Measurements from ENCODE around the gene SMARCC2. TPM values are rescaled to one million over a fixed set of nuclear protein-coding genes. Genes with fewer than 3 reads are reported as not detected.
"Not testable (repeated sequence)": the region's sequence is repeated elsewhere in the genome, so short reads cannot be mapped to it uniquely, and the experiment has no call there.

SMARCC2 gene
- total RNA-seq, 2 donors from 2014 or later: 60.4 to 101 TPM

GRCh38 chr12:56158029-56158925 lies 31.0 kb downstream of the SMARCC2 start, which contains the start of gene MYL6:
MYL6 (plus strand) TSS chr12:56158359; CDS start chr12:56158402, 43 bp downstream.
- DNase-seq (ENCODE audit: low spot score): peak; percentile 99
- Histone ChIP-seq H3K27ac (peak within 1 kb of the TSS; percentile 97 to 98), H3K4me3 (peak within 1 kb of the TSS; percentile 58 to 71), H3K9me3 (no peaks in the 10 kb centered on the region), H3K27me3 (replicated peaks; ENCODE audit: insufficient read depth) (no peaks in the 10 kb centered on the region), H3K36me3 (peaks cover 5 to 12% of the 10 kb centered on the region in 2 donors), H3K4me1 (replicated peaks) (peaks cover 12% of the 10 kb centered on the region)
- peak in 1 of 4 experiments; percentile 18 for TF ChIP-seq CTCF (IDR thresholded peaks at IDR 0.05)
- TF ChIP-seq POLR2AphosphoS5 (IDR thresholded peaks at IDR 0.05): peak; percentile 100
- TF ChIP-seq POLR2A (IDR thresholded peaks at IDR 0.05): peak; percentile 100
- under 1% methylated on average over 21 of the region's 30 CpGs for WGBS
- intact Hi-C loops (cut with DNase I): loop anchor here (2.0 to 5.0 kb wide), 2 partner anchors 31 to 41 kb away; partner anchors contain the start of genes RPL41 and ZC3H10

- WGBS: 3% methylated on average over 45 of the region's 45 CpGs
- no peaks in the 10 kb centered on the region for H3K27me3 ChIP-seq (replicated peaks; ENCODE audit: insufficient read depth)
- peaks cover 12% of the 10 kb centered on the region for H3K4me1 ChIP-seq (replicated peaks)
- H3K9me3 ChIP-seq: no peaks in the 10 kb centered on the region
- H3K4me3 ChIP-seq: peak overlapping the region; percentile 58 to 71
- peaks cover 2 to 12% of the 10 kb centered on the region in 2 donors for H3K36me3 ChIP-seq
- TF ChIP-seq CTCF (IDR thresholded peaks at IDR 0.05): peak; percentile 45 to 79 (median 62)
- peak; percentile 59 for TF ChIP-seq POLR2A (IDR thresholded peaks at IDR 0.05)
- peak; percentile 47 for TF ChIP-seq POLR2AphosphoS5 (IDR thresholded peaks at IDR 0.05)
- DNase-seq (ENCODE audit: low spot score): peak; percentile 75
- H3K27ac ChIP-seq: peak overlapping the region; percentile 97 to 98
- intact Hi-C loops (cut with DNase I): loop anchor here (2.0 to 5.0 kb wide), 2 partner anchors 31 to 40 kb away; partner anchors contain the start of genes RPL41 and ZC3H10
Observed at GRCh38 chr12:56157201-56158028, 31.9 kb downstream of the SMARCC2 start.

- peak overlapping the region; percentile 97 to 98 for H3K27ac ChIP-seq
- not testable (repeated sequence) for H3K27me3 ChIP-seq (replicated peaks; ENCODE audit: insufficient read depth); H3K9me3 ChIP-seq; DNase-seq (ENCODE audit: low spot score)
- 87% methylated on average over 21 of the region's 21 CpGs for WGBS
- H3K4me3 ChIP-seq: peak overlapping the region; percentile 58 to 71
- H3K4me1 ChIP-seq (replicated peaks): peaks cover 13% of the 10 kb centered on the region
- H3K36me3 ChIP-seq: peaks cover 0 to 12% of the 10 kb centered on the region in 2 donors
- intact Hi-C loops (cut with DNase I): loop anchor here (5.0 kb wide), 1 partner anchor 39 kb away; the partner anchor contains the start of genes RPL41 and ZC3H10
Observed at GRCh38 chr12:56156464-56157200, 32.7 kb downstream of the SMARCC2 start.

- intact Hi-C loops (cut with DNase I): loop anchor here (5.0 kb wide), 1 partner anchor 38 kb away; the partner anchor contains the start of genes RPL41 and ZC3H10
- Histone ChIP-seq H3K9me3 (no peaks in the 10 kb centered on the region), H3K4me3 (no peak overlapping the region), H3K36me3 (peaks cover 0 to 7% of the 10 kb centered on the region in 2 donors), H3K4me1 (replicated peaks) (peaks cover 14% of the 10 kb centered on the region), H3K27ac (no peak overlapping the region), H3K27me3 (replicated peaks; ENCODE audit: insufficient read depth) (no peaks in the 10 kb centered on the region)
- DNase-seq (ENCODE audit: low spot score): no peak
- TF ChIP-seq POLR2AphosphoS5 (IDR thresholded peaks at IDR 0.05): no peak
- no peak for TF ChIP-seq CTCF (IDR thresholded peaks at IDR 0.05)
- no peak for TF ChIP-seq POLR2A (IDR thresholded peaks at IDR 0.05)
- 91% methylated on average over 11 of the region's 11 CpGs for WGBS
Observed at GRCh38 chr12:56155256-56155845, 33.9 kb downstream of the SMARCC2 start.

Data from prostate gland (tissue), 2 donors.